LHCN-M2 (cell line): ENCODE data around the gene MPG. TPM values are rescaled to one million over a fixed set of nuclear protein-coding genes. Genes with fewer than 3 reads are reported as not detected.

ENCODE experiments used
- DNase-seq: peaks from one replicate; pipeline ENCODE4 v3.0.0-alpha.2; 2012; ENCODE audit warnings: low read depth
- total RNA-seq: library from RNA; depleted of rRNA; stranded (reverse); fragments of >200 nt; gene quantifications from 2 replicates; pipeline ENCODE4 v1.2.3, GENCODE V29; 2014

MPG gene
- total RNA-seq, 1 experiment from 2014 or later = 304 TPM

GRCh38 chr16:83781-84615 lies 6.0 kb downstream of the MPG start:
- peak; percentile 73 for DNase-seq

- peak; percentile 99 for DNase-seq
Observed at GRCh38 chr16:84718-85406, 6.8 kb downstream of the MPG start.

- DNase-seq = no peak
Observed at GRCh38 chr16:85407-85782, 7.4 kb downstream of the MPG start.

DNA sequence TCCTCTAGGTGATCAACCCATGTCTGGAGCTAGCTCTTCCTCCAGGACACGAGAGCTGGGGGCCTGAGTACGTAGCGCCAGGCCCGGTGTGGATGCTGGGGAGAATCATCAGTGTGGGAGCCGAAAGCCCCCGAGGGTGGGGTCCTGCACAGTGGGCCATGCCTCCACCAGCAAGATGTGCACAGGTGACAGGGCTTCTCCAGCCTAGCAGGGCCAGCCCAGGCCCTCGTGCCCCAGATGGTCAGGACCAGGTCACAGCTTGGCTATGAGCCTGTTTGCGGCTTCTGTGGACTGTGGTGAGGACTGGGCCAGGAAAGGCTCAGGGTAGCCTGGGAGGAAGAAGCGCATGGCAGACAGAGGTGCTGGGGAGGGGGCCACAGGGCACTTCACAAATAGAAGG lies 7.8 kb downstream of the MPG start:
- no peak for DNase-seq

DNA sequence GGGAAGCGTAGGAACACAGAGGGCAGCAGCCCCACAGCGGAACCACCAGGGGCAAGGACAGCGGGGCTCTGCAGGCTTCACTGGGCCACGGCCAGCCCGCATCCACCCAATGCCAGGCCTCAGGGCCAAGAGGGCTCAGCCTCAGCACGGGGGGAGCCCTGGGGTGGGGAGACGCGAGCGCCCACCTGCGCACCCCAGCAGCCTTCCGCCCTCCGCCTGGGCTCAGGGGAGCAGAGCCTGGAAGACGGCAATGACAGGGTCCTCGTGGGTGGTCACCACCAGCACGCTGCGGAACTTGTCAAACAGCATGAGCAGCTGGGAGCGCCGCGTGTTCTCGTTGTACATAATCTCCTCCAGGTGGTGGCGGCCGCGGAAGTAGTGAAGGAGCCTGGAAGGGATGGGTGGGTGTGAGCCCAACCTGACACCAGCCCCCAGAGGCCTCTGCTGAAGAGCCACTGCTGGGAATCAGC lies 8.5 kb downstream of the MPG start:
- DNase-seq = no peak

DNA sequence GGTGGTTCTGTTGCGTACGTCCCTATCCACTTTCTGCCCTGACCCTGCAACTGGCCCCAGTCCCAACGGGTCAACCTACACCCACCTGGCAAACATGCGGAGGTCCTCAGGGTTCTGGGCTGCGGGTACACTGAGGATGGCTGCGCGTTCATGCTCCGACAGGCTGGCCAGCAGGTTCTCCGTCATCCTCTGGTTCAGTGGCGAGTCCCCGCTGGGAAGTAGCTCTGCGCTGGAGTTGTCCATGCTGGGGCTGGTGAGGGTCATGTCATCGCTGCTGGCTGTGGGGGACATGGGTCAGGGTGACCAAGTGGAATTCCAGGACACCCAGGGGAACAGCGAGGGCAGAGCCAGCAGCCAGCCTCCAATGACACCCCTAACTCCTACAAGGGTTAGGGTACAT lies 10.6 kb downstream of the MPG start:
- no peak for DNase-seq

- DNase-seq = no peak
Observed at GRCh38 chr16:89391-90302, 11.6 kb downstream of the MPG start.

- no peak for DNase-seq
Observed at GRCh38 chr16:91484-91883, 13.5 kb downstream of the MPG start.

DNA sequence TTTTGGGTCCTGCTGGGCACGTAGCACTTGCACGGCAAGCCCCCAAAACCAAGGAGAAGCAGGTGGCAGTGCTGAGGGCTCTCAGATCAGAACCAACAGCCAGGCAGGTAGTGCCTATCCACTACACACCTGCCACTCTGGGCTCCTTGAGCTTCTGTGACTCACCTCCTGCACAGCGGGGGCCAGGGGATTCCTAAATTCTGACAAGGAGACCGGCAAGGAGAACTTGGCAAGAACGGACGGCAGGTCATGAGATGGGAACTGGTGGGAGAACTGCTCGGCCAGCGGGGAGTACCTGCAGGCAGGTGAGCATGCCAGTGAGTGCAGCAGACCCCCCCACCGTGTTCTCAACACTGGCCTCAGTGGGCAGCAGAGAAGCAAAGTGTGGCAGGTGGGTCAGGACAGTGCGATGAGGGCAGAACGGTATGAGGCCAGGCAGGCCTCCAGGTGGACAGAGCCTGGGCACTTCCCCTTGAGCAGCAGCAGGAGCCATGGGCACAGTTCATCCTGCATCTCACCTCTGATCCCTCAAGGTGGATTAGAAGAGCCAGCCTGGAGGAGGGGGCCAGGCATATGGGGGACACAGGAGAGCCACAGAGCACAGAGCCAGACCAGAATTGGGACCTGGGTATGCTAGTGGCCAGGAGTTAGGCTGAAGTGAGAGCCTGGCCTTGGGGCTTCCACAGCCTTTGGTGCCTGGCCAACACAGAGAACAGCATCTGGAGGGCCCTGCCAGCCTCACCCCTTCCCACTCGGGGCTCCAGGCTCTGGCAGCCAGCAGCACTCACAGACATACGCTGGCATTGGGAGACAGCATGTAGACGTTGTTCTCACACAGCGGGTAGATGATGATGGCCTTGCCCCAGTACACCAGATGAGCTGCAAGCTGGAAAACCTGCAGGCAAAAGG lies 14.7 kb downstream of the MPG start:
- DNase-seq = no peak

- no peak for DNase-seq
Observed at GRCh38 chr16:94918-95265, 16.9 kb downstream of the MPG start.

GRCh38 chr16:96935-97381 lies 18.9 kb downstream of the MPG start:
- peak; percentile 92 for DNase-seq

DNA sequence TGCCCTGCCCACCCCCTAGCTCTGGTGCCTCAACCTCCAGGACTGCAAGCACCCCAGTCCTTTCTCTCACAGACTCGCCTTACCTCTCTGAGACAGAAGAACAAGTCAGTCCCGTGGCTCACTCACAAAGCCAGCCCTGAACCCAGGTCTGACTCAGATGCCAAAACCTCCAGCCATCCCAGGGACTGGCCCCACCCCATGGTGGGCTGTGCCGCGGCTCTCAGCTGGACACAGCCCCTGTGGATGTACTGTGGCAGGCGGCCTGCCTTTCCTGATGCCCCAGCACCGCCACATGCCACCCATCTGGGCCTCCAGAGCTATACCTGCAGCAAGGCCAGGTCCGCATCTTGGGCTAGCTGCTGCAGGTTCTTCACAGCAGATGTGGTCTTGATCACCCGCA lies 19.8 kb downstream of the MPG start:
- DNase-seq = peak; percentile 49

DNA sequence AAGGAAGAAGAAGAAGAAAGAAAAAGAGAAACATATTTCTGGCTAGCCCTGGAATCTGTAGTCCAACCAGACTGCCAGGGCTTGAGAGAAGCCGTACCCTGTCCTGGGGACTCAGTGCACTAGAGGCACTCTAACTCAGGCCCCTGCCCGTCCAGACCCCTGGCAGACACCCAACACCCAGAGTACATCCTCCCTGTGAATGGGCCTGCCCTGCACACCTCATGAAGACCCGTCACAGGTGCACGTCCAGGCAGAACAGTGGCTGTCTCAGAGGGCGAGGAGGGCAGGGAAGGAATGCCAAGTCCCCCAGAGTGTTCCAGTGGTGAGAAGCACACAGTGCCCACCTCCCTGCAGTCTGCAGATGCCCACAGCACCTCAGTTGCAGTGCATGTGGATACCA lies 23.0 kb downstream of the MPG start:
- no peak for DNase-seq

DNA sequence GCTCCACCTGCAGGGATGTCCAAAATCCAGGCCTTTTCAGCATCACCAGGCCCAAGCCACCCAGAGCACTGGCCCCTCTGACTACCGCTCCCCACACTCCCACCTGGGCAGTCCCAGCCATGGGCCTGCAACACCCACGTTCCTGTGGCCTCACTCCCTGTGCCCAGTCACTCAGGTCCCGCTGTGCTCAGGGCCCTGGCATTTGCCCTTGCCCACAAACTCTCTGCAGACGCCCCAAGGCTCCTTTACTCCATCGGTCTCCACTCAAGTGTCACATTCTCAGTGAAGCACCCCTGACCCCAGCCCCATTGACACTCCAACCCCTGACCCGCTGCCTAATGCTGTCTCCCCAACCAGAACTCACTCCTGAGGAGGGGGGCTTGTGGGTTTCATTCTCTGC lies 23.6 kb downstream of the MPG start:
- DNase-seq = no peak

- DNase-seq = no peak
Observed at GRCh38 chr16:102060-102855, 24.2 kb downstream of the MPG start.

DNA sequence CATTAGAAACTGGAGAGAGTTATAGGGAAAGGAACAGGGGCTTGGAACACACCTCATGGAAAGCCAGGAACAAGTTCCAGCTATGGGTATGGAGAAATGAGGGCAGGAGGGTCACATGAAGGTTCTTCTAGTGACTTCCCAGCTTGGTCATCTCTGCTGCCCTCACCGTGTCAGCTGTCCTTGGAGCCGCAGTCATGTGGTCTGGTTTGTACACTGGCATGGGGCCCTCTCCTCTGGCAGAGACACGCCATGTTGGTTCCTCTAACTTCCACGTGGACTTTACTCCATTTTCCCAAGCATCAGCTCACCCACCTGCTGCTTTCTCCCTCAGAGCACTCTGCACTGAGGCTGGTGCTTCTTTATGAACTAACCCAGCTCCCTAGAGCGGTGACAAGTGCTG lies 26.3 kb downstream of the MPG start:
- no peak for DNase-seq

GRCh38 chr16:104928-105327 lies 26.9 kb downstream of the MPG start:
- DNase-seq = no peak

- DNase-seq = no peak
Observed at GRCh38 chr16:105521-105920, 27.5 kb downstream of the MPG start.

- peak; percentile 76 for DNase-seq
Observed at GRCh38 chr16:106623-107324, 28.7 kb downstream of the MPG start.
